ENCODE results near the gene EFCAB5. TPM values are rescaled to one million over a fixed set of nuclear protein-coding genes. Genes with fewer than 3 reads are reported as not detected.

EFCAB5 gene
- total and polyA plus RNA-seq, 2 of the 8 experiments (the other 6 are each of a cell fraction or from before 2014, with no cell fraction given): 0.05 to 0.34 TPM

GRCh38 chr17:29911641-29912177, 29.7 kb upstream of the EFCAB5 start (continued):
- TF ChIP-seq GABPA (IDR thresholded peaks at IDR 0.05; ENCODE audit: borderline replicate concordance, insufficient read depth, low read length) (no peak), HDAC2 (IDR thresholded peaks at IDR 0.05; ENCODE audit: borderline replicate concordance in 1 of 2, low read depth in 2 of 2, low read length in 2 of 2) (no peak)
